HL-60 (cell line): ENCODE results near the gene USP47.

Experiments used
- CTCF ChIP-seq: IDR thresholded peaks from one replicate; pipeline ENCODE4 v1.5.1; 2011; ENCODE audit warnings: low read length, control low read depth, inconsistent platforms; ENCODE audit not compliant: insufficient read depth
- POLR2AphosphoS5 ChIP-seq: IDR thresholded peaks from 2 replicates; pipeline ENCODE4 v1.6.1; 2012; ENCODE audit warnings: low read depth
- REST ChIP-seq: IDR thresholded peaks from 2 replicates; pipeline ENCODE4 v1.6.1; 2012; ENCODE audit warnings: low read depth; ENCODE audit not compliant: insufficient replicate concordance
- SPI1 ChIP-seq: IDR thresholded peaks from 2 replicates; pipeline ENCODE4 v1.6.1; 2012; ENCODE audit warnings: low read depth, mild to moderate bottlenecking, borderline replicate concordance

- TF ChIP-seq REST (no peak), POLR2AphosphoS5 (no peak), CTCF (no peak), SPI1 (no peak)
Observed at GRCh38 chr11:12005476-12005875, 163.7 kb downstream of the USP47 start.
